ENCODE results near the gene NBAS.

Gene NBAS

GRCh38 chr2:15359716-15360531 is 201.2 kb downstream of the NBAS start:
- in situ Hi-C loops (cut with HindIII; ENCODE audit: low sequenced_read_pairs), result no loop called here
- DNase-seq (ENCODE audit: low read depth), result peak; percentile 31
- TF ChIP-seq, protein P1, sequence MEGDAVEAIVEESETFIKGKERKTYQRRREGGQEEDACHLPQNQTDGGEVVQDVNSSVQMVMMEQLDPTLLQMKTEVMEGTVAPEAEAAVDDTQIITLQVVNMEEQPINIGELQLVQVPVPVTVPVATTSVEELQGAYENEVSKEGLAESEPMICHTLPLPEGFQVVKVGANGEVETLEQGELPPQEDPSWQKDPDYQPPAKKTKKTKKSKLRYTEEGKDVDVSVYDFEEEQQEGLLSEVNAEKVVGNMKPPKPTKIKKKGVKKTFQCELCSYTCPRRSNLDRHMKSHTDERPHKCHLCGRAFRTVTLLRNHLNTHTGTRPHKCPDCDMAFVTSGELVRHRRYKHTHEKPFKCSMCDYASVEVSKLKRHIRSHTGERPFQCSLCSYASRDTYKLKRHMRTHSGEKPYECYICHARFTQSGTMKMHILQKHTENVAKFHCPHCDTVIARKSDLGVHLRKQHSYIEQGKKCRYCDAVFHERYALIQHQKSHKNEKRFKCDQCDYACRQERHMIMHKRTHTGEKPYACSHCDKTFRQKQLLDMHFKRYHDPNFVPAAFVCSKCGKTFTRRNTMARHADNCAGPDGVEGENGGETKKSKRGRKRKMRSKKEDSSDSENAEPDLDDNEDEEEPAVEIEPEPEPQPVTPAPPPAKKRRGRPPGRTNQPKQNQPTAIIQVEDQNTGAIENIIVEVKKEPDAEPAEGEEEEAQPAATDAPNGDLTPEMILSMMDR (IDR thresholded peaks at IDR 0.05; ENCODE audit: low read depth, low read length, missing control alignments), result no peak
- no peak overlapping the region for H3K4me3 ChIP-seq (ENCODE audit: low read depth, low read length)

DNA sequence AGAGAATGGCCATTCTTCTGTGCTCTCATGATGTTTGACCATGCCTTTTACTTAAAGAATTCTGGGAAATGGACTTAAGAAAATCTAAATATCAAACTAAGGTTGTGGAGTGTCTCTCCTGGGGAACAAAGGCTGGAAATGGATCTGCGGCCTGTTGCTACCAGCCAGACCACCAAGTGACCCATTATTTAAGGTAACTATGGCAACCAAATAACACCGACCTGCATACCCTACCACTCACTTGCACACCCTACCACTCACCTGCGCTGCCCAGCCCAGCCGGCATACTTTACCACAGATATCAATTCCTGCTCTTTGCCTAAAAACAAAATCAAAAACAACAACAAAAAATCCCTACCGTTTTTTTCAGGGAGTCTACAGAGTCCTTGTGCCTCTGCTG is 203.2 kb downstream of the NBAS start:
- DNase-seq (ENCODE audit: low read depth), result no peak
- in situ Hi-C loops (cut with HindIII; ENCODE audit: low sequenced_read_pairs), result no loop called here
- TF ChIP-seq, protein P1 (IDR thresholded peaks at IDR 0.05; ENCODE audit: low read depth, low read length, missing control alignments), result no peak
- no peak overlapping the region for H3K4me3 ChIP-seq (ENCODE audit: low read depth, low read length)

DNA sequence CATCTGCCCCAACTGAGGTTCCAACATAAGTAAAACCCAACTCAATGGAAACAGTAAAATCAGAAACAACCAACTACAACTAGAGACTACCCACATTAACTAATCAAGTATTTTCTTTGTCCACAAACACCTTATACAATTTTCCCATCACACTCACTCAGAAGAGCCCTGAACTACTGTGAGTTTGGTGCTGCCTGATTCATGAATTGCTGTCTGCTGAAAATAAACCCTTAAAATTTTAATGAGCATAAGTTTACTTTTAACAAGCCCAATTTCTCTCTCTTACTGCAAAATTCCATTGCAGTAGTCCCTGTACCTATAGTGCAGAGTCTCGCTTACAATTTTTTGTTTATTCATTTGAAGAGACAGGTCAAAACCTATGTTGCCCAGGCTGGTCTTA is 203.9 kb downstream of the NBAS start:
- in situ Hi-C loops (cut with HindIII; ENCODE audit: low sequenced_read_pairs), result no loop called here
- DNase-seq (ENCODE audit: low read depth), result no peak
- TF ChIP-seq, protein P1 (IDR thresholded peaks at IDR 0.05; ENCODE audit: low read depth, low read length, missing control alignments), result no peak
- H3K4me3 ChIP-seq (ENCODE audit: low read depth, low read length), result no peak overlapping the region

GRCh38 chr2:15355386-15355785 is 205.7 kb downstream of the NBAS start:
- in situ Hi-C loops (cut with HindIII; ENCODE audit: low sequenced_read_pairs), result no loop called here

GRCh38 chr2:15354596-15355366 is 206.4 kb downstream of the NBAS start:
- DNase-seq (ENCODE audit: low read depth), result no peak
- in situ Hi-C loops (cut with HindIII; ENCODE audit: low sequenced_read_pairs), result no loop called here
- H3K4me3 ChIP-seq (ENCODE audit: low read depth, low read length), result no peak overlapping the region
- TF ChIP-seq, protein P1 (IDR thresholded peaks at IDR 0.05; ENCODE audit: low read depth, low read length, missing control alignments), result no peak

More at GRCh38 chr2:15355386-15355785, 205.7 kb downstream of the NBAS start:
- H3K4me3 ChIP-seq (ENCODE audit: low read depth, low read length), result no peak overlapping the region
- DNase-seq (ENCODE audit: low read depth), result no peak
- TF ChIP-seq, protein P1 (IDR thresholded peaks at IDR 0.05; ENCODE audit: low read depth, low read length, missing control alignments), result no peak

GRCh38 chr2:15352363-15352762 is 208.8 kb downstream of the NBAS start:
- DNase-seq (ENCODE audit: low read depth), result no peak
- in situ Hi-C loops (cut with HindIII; ENCODE audit: low sequenced_read_pairs), result no loop called here
- TF ChIP-seq, protein P1 (IDR thresholded peaks at IDR 0.05; ENCODE audit: low read depth, low read length, missing control alignments), result no peak
- no peak overlapping the region for H3K4me3 ChIP-seq (ENCODE audit: low read depth, low read length)
